HG03432 (cell line): ENCODE measurements around the gene NPFFR1.

Experiments used
- ATAC-seq: cut with Tn5 transposase; IDR thresholded peaks from one replicate; pipeline ENCODE4 v1.9.1; 2021; ENCODE audit warnings: mild to moderate bottlenecking, moderate library complexity; ENCODE audit not compliant: unreplicated experiment

The NPFFR1 gene

GRCh38 chr10:70283445-70284399 lies at the start of gene NPFFR1:
TSS of gene NPFFR1 (minus strand) at chr10:70284004. CDS start at chr10:70283676, 328 bp downstream.
- ATAC-seq: no peak

GRCh38 chr10:70333268-70333667 lies 49.5 kb upstream of the NPFFR1 start:
- no peak for ATAC-seq

- ATAC-seq: peak; percentile 85
These were observed 47.9 kb upstream of the NPFFR1 start for GRCh38 chr10:70331486-70332268.

GRCh38 chr10:70331160-70331485 lies 47.3 kb upstream of the NPFFR1 start:
- ATAC-seq: no peak

- no peak for ATAC-seq
These were observed 46.9 kb upstream of the NPFFR1 start for GRCh38 chr10:70330671-70331070.

GRCh38 chr10:70328967-70329366 lies 45.2 kb upstream of the NPFFR1 start:
- ATAC-seq: no peak

GRCh38 chr10:70328018-70328417 lies 44.2 kb upstream of the NPFFR1 start:
- no peak for ATAC-seq

- no peak for ATAC-seq
These were observed 41.4 kb upstream of the NPFFR1 start for GRCh38 chr10:70324951-70325781.

- ATAC-seq: peak; percentile 80
These were observed 40.6 kb upstream of the NPFFR1 start for GRCh38 chr10:70324339-70324861.

- peak; percentile 6 for ATAC-seq
These were observed 40.0 kb upstream of the NPFFR1 start for GRCh38 chr10:70323697-70324338.

GRCh38 chr10:70323138-70323696 lies 39.4 kb upstream of the NPFFR1 start:
- no peak for ATAC-seq

GRCh38 chr10:70321897-70322890 lies 38.4 kb upstream of the NPFFR1 start:
- ATAC-seq: no peak

- no peak for ATAC-seq
These were observed 37.4 kb upstream of the NPFFR1 start for GRCh38 chr10:70321233-70321632.

- no peak for ATAC-seq
These were observed 36.9 kb upstream of the NPFFR1 start for GRCh38 chr10:70320751-70321150.

- no peak for ATAC-seq
These were observed 36.0 kb upstream of the NPFFR1 start for GRCh38 chr10:70319824-70320223.

- ATAC-seq: no peak
These were observed 35.4 kb upstream of the NPFFR1 start for GRCh38 chr10:70319183-70319582.

GRCh38 chr10:70317943-70318318 lies 34.1 kb upstream of the NPFFR1 start:
- no peak for ATAC-seq

- ATAC-seq: peak; percentile 44
These were observed 33.6 kb upstream of the NPFFR1 start for GRCh38 chr10:70317272-70317942.
